Measurements from ENCODE around the gene PRR15L.
"Not testable (repeated sequence)": the region's sequence is repeated elsewhere in the genome, so short reads cannot be mapped to it uniquely, and the experiment has no call there.

The PRR15L gene, protein sequence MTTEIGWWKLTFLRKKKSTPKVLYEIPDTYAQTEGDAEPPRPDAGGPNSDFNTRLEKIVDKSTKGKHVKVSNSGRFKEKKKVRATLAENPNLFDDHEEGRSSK

DNA sequence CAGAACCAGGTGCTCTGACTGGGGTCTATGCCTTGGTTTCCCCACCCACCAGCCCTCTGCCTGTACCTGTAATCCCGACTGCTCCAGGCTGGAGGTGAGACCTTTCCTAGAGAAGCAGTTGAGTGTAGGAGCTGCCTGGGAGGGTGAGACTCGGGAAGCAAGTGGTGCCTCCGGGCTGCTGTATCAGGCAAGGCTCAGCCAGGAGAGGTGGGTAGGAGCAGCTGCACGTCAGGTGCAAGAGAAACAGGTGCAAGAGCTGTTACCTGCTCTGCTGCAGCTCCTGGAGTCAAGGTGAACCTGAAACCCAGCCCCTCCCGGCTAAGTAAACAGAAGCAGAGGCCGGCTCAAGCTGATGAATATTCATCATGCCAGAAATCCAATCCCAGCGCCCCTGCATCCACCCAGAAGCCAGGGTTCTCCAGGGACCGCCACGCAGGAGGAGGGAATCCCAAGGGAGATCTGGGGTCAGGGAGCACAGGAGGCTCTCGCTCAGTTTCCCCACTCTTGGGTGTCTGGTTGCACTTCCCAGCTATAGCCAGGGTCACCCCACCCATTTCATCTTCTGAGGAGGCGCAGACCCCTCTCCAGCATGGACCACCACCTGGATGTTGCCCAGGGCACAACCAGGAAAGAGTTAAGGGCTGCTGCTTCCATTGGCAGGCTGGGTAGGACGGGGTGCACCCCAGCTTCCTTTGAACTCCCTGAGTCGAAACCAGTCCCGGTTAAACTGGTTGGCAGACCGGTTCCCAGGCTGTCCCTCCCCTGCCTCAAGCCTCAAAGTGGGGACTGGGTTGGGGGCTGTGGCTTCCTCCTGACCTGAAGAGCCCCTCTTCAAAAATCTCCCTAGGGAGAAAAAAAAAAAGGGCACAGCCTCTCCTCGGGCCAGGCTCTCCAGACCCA is at the start of gene PRR15L:
TSS of gene PRR15L (minus strand) at position 293 of the 900 bp plus-strand sequence. CDS start 4,649 bp downstream, outside the sequence.
- peak; percentile 96 for DNase-seq

DNA sequence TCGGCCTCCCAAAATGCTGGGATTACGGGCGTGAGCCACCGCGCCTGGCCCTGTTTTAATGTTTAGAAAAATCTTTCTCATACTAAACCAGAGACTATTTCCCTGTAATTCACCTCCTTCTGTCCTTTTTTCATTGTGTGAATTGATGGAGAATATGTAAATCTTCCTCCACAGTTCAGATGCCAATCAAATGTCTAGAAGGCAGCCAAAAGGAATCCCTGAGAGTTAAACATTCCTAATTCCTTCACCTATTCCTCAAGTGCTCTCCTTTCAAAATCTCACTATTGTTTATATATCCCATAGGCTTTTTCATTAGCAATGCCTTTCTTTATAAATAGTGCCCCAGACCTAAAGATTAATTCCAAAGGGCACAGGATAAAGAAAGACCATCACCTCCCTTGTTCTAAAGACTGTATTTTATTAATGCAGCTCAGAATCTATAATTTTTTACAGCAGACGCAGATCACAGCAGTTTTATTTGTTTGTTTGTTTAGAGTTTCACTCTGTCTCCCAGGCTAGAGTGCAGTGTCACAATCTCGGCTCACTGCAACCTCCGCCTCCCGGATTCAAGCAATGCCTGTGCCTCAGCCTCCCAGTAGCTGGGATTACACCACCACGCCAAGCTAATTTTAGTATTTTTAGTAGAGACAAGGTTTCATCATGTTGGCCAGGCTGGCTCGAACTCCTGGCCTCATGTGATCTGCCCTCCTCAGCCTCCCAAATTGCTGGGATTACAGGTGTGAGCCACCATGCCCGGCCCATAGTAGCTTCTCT is 49.4 kb upstream of the PRR15L start:
- no peak for DNase-seq

DNA sequence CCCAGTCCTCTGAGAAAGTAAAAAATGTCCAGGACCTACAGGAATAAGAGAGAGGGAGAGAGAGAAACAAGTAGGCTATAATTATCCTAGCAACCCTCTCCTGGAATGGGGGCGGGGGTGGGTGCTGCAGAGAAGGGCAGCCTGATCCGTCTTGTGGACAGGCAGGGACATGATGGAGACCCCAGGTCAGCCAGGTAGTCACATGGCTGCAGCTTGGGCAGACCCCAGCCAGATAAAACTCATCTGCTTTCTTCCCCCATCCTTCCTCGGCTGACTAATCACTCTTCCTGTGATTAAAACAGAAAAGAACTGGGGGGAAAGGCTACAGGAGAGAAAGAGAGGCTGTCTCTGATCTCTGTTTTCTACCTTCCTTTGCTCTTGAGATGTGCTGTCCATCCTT is 47.3 kb upstream of the PRR15L start:
- DNase-seq = no peak

DNA sequence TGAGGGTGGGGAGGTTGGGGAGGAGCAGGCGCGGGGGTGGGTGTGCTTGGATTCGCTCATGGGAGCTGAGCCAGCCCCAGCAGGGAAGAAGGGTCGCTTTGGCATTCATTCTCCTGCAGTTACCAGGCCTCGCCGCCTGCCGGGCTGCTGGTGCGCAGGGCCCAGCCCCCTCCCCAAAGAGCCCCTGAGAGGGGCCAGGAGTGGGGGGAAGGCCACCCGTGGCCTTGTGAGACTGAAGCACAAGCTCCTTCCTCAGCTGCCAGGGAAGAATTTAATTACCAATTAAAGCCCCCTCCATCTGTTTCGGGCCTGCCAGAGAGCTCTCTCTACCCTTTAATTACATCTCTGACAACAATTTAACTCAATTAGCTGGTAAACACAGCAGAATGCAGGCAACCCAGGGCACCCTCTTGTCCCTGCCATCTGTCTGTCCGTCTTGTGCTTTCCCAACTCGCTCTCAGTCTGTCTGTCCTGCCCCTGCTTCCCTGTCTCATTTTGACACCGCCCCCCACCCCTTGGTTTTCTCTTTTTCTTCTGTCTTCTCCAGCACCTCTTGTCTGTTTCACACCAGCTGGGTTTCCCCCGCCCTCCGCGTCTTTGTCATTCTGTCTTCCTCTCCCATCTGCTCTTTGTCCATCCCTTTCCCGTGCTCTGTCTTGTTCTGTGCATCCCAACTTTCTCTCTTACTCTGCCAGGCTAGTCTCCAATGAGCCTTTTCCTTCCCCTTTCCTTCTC is 45.9 kb upstream of the PRR15L start:
- DNase-seq = peak; percentile 80

DNA sequence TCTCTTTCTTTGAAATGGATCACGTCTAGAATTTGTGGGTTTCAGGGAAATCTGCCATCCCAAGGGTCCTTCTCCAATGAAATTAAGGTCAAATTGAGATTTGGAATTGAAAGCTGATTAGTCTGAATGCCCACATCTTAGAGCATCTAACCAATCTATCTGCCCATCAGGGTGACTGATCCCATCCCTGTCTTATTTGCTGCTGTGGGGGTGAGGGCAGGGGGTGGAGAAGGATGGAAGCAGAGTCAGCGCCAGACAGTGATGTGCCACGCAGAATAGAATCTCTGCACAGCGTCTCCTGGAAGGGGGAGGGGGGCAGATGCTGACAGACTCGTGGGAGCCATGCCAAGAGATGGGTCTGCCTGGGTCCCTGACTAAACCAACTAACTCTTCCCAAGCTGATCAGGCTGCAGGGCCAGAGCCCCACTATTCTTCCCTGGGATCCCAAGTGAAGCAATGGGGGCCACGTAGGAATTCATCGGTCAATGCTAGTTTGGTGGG is 45.3 kb upstream of the PRR15L start:
- no peak for DNase-seq

DNA sequence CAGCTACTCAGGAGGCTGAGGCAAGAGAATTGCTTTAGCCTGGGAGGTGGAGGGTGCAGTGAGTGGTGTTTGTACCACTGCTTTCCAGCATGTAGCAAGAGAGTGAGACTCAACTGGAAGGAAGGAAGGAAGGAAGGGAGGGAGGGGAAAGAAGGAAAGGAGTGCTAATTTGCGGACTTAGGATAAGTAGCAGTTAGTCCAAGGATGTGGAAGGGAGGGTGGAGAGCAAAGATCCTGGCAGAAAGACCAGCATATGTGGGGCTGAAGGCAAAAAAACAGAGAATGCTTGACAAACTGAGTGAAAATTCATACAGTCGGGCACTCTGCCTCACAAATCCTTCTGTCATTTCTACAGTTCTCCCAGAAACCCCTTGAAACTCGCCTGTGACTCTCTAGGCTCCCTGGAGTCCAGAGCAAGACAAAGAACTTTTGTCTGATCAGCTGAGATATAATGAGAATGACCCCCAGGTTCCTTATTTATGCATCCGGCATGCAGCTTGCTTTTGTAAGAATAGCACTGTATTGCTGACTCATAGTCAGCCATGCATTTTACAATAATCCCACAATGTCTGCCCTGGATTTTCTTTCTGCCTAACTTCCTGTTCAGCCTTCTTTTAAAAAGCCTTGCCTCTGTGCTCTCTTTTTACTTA is 44.7 kb upstream of the PRR15L start:
- peak; percentile 88 for DNase-seq

DNA sequence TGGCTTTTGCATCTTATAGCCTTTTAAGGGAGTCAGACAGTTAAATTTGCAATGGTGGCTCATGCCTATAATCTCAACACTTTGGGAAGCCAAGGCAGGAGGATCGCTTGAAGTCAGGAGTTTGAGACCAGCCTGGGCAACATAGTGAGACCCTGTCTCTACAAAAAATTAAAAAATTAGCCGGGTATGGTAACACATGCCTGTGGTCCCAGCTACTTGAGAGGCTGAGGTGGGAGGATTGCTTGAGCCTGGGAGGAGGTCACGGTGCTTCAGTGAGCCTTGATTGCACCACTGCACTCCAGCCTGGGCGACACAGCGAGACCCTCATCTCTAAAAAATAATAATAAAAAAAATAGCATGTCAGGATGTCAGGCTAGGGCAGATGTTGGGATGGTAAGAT is 44.0 kb upstream of the PRR15L start:
- DNase-seq = not testable (repeated sequence)

DNA sequence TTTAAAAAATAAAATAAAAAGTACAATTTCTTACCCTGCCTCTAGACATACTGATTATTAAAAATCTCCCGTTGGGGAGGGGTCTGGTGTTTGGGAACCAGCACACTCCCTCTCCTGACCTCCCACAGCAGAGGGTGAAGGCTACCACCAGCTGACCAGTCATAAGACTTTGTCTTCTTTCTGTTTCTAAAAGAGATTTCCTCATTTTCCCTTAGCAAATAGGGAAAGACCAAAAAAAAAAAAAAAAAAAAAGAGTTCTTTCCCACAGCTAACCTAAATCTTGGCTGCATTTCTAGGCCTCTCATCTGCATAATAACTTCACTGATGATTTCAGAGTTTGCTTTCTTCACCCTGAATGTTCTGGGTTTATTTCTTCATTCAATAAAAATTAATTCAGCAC is 43.5 kb upstream of the PRR15L start:
- no peak for DNase-seq

DNA sequence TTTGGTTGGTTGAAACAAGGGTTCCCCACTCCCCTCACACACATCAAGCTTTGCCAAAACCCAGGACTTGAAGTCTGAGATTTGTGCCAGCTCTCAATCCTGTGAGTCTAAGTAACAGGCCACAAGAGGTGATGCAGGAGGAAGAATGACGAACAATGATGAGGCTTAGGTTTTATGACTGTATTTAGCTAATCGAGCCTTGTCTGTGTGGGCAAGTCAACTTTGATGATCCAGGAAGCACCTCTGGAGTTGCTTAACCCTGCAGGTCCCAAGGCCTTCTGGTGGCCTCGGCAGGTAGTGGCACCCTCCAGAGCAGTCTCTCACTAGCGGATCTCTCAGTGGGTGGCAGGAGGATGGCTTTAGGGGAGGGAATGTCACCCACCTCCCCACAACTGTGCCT is 41.9 kb upstream of the PRR15L start:
- no peak for DNase-seq

DNA sequence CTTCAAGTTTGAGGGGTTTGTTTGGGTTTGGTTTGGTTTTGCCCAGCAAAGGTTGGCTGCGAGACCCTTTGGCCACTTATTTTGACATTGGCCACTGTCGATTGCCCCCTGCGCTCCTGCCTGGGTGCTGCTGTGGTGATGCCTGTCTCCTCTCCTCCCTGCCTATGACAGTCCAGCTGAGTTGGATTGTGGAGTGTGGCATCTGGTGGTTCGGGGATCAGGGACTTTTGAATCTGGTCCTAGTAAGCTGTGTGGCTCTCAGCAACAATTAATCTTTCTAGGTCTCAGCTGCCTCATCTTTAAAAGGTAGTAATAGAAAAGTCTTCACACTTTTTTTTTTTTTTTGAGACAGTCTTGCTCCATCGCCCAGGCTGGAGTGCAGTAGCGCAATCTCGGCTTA is 40.4 kb upstream of the PRR15L start:
- DNase-seq = no peak

DNA sequence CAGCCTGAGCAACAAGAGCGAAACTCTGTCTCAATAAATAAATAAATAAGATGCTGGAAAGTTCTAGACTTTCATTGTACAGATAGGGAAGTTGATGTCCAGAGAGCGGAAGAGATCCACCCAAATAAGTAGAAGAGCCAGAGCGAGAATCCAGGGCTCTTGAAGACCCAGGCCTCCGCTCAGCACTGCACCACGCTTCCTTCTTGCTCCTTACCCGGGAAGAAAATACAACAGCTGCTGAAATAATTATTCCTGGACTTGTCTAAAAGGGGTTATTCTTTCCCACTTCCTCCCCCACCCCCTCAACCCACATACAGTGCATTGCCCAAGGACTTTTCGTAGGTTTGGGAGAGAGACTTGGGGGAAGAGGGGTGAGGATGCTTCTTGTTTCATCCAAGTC is 39.9 kb upstream of the PRR15L start:
- DNase-seq = no peak

DNA sequence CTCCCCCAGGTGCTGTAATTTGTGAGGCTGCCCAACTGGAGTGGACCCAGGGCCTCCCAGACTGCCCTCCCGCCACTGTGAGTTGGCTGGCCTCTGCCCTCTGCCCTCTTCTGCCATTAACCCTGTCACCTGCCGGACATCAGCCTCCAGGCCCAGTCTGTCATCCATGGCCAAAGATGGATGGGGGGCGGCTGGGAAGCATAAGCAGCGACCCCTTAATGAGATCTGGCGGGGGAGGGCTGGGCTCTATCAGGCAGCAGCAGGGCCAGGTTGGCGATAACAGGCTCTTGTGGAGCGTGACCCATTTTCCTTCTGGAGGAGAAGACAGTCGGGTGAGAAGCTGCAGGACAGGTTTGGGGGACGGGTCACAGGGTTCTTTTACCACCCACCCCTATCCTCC is 38.5 kb upstream of the PRR15L start:
- DNase-seq = no peak

DNA sequence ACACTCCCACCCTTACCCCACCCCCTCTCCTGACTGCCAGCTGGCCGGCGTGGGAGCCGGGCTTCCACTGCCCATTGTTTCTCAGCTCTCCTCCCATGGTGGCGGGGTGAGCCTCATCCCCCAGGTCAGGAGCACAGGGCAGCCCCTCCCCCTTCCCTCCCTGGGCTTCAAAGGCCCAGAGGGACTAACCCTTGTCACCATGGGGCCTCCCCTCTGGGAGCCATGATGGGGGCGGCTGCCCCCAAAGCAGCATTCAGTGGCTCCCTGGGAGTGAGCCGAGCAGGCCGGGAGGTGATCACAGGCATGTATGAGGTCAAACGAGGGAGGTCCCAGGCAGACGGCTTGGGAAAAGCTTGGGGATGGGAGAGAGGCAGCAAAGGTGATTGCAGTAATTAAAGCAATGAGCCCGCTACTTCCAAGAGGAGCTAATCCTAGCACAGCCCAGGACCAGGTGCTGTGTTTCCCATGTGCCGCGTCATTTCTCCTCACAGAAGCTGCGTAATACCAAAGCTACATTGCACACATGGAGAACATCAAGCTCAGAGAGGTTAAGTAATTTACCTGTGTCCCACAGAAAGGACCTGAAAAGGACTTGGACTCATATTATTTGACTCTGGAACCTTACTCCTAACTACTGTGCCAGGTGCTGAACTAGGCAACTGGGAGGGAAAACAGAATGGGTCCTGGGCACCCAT is 37.7 kb upstream of the PRR15L start:
- DNase-seq = no peak

DNA sequence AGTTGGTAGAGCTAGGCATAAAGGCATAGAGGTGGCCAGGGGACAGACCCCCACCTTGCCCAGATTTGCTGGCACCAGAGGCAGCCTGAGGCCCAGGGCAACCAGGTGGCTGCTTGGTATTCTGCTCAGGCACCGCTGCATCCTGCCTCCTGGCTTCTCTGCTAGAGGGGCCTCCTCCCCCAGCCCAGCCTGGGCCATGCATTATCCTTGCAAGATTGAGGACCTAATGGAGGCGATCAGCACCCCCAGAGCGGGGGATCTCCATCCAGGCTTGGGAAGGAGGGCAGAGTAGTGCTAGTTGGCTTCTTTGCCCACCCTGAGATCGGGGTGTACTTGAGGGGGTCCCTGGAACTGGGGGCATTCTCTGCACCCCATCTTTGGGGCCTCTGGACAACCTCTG is 37.0 kb upstream of the PRR15L start:
- no peak for DNase-seq

DNA sequence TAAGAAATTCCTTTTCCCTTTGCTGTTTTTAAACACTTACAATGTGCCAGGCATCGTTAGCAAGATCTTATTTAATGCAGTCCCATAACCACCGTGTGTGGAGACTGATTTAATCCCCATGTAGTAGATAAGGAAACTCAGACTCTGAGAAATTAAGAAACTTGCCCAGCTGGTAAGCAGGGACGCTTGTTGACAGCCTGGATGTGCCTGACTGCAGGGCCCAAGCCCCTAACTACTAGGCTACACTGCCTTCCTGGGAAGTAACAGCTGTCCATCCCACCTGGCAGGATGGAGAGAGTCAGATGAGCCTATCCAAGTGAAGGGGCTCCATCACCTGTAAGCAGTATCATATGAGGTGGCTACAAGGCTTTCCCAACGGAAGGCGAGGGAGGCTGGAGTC is 36.3 kb upstream of the PRR15L start:
- no peak for DNase-seq

DNA sequence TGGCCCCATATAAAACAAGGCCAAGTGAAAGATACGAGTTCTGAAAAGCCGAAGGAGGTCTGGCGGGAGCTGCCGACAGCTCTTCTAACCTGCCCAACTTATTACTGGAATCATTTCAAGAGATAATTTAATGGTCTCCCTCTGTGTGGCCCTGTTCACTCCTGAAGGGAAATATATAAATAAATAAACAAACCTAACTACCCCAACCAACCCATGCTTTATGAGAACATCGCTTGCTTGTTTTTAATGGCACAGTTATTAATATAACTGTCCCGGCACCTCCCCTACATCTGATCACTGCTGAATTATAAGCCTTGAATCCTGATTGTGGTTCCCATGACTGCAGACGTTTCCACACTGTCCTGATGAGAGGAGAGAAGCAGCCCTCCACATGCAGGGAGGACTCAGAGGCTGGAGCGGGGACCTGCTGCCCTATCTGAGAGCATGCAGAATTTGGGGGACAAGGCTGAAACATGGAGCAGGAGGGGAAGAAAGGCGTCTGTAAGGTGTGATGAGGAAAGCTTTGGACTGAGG is 35.4 kb upstream of the PRR15L start:
- no peak for DNase-seq

DNA sequence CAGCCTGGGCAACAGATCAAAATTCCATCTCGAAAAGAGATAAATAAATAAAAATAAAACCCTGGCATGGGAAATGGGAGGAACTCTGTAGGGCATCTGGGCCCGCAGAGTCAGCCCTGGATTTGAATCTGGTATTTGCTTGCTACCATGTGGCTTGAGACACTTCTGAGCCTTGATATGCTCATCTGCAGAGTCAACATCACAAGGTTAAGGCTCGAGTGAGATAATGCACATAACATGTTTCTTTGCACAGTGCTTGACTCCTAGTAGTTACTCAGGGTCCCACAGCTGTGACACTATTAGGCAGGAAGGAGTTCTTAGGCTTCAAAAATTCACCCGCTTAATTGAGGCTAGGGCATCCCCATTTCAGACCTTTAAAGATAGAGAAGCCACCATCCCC is 34.5 kb upstream of the PRR15L start:
- no peak for DNase-seq

DNA sequence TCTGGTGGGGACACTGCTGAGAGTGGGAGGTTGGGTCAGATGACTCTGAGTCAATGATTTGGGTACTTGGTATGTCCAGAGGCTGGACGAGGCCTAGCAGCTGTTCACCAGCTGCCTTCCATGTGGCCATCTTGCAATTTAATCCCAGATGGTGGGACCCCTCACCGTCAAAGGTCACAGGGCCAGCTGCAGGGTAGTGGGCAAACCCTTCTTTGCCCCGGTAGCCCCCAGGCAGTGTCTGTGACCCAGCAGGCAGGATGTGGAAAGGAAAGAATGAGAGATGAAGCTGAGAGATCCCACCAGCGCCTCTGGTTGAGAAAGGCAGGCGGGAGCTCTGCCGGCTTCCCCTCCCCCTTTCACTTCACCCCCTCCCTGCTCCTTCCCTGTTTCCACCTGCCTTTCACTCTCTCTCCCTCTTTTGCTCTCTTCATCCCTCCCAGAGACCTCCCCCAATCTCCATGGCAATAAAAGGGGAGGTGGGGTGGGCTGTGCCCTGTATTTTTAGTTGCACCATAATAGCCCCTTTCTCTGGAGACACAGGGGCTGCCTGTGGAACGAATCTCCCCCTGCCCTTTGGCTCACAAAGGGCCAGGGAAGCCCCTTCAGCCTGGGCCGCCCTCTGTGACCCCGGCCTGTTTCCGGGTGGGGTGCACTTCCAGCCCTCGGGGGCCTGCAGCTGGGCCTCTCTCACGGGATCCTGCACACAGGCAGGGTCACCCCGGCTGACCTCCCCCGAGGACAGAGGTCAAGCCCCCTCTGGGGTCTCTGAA is 33.5 kb upstream of the PRR15L start:
- DNase-seq = no peak

DNA sequence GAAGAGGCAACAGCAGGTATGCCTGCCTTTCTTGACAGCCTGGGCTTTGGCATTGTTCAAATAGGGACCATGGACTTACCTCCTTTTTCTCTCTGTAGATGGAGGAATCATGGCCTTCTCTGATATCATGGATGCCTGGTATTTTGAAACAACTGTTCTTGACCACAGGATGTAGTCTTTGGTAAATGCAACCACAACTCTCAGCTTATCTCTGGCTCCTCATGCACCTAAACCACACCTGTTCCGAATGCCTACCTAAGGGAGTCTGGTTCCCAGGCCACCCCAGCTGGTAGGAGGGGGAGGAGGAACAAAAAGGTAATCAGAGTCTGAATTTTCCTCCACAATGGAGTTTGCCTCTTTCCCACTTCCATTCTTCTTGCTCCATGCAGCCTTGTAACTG is 32.0 kb upstream of the PRR15L start:
- DNase-seq = no peak

DNA sequence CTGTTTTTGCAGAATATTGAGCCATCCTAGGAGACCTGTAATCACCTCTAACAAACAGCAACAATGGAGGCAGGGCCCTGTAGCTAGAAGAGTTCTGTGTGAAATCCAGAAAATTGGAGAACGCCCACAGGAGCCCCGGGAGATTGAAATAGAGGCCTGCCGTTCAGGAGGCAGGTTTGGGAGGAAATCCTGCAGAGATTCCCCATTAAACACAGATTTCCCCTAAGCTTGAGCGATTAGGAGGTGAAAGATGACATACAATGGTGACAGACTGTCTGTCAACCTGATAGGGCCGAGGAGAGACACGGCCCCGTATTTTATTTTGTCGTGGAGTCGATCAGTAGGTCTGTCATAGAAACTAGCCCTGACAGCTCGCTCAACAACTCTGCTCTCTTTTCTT is 31.5 kb upstream of the PRR15L start:
- no peak for DNase-seq

DNA sequence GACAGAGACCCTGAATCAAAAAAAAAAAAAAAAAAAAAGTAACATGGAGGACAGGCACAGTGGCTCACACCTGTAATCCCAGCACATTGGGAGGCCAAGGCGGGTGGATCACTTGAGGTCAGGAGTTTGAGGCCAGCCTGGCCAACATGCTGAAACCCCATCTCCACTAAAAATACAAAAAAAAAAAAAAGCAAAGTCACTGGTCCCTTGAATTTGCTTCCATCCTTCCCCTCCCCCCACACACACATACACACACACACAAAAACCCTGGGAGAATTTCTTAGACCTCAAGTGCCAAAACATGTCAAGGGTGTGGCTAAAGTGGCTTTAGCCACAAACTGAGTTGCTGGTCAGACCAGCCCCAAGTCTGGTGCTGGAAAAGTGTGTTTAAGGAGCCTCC is 30.8 kb upstream of the PRR15L start:
- DNase-seq = not testable (repeated sequence)

Measured in DMS79 treated with DMSO at 0.1 percent for 48 hours (cell line).